GM12891 (cell line): ENCODE results near the gene EHBP1.

Source experiments
- DNase-seq: peaks from one replicate; pipeline ENCODE4 v3.0.0; 2011; ENCODE audit warnings: low spot score; ENCODE audit not compliant: insufficient read length
- FAIRE-seq: peaks from 2 replicates; lab custom pipeline; 2011; peaks lifted over from hg19 to GRCh38; lab: Jason Lieb, UNC
- PAX5 ChIP-seq: IDR thresholded peaks from 2 replicates; pipeline ENCODE4 v1.6.1; 2011; ENCODE audit warnings: low read length, moderate library complexity, mild to moderate bottlenecking; ENCODE audit not compliant: insufficient read depth, severe bottlenecking
- POLR2A ChIP-seq: IDR thresholded peaks from 2 replicates; pipeline ENCODE4 v1.6.1; 2011; ENCODE audit warnings: low read depth, low read length, control low read depth
- POLR2AphosphoS5 ChIP-seq: IDR thresholded peaks from 2 replicates; pipeline ENCODE4 v1.6.1; 2011; ENCODE audit warnings: low read depth, low read length, control low read depth
- POU2F2 ChIP-seq: IDR thresholded peaks from 2 replicates; pipeline ENCODE4 v1.6.1; 2011; ENCODE audit warnings: low read depth, mild to moderate bottlenecking, control low read depth, low read length, moderate library complexity
- SPI1 ChIP-seq: IDR thresholded peaks from 2 replicates; pipeline ENCODE4 v1.6.1; 2011; ENCODE audit warnings: low read depth, low read length, control low read depth
- TAF1 ChIP-seq: IDR thresholded peaks from 2 replicates; pipeline ENCODE4 v1.6.1; 2011; ENCODE audit warnings: low read depth, low read length, control low read depth

The EHBP1 gene

GRCh38 chr2:63038034-63038433 lies 332.5 kb downstream of the EHBP1 start:
- no peak for TF ChIP-seq POLR2A
- no peak for TF ChIP-seq SPI1
- no peak for TF ChIP-seq POLR2AphosphoS5
- no peak for TF ChIP-seq TAF1
- TF ChIP-seq POU2F2: no peak
- no peak for TF ChIP-seq PAX5
- no peak for FAIRE-seq
- no peak for DNase-seq

DNA sequence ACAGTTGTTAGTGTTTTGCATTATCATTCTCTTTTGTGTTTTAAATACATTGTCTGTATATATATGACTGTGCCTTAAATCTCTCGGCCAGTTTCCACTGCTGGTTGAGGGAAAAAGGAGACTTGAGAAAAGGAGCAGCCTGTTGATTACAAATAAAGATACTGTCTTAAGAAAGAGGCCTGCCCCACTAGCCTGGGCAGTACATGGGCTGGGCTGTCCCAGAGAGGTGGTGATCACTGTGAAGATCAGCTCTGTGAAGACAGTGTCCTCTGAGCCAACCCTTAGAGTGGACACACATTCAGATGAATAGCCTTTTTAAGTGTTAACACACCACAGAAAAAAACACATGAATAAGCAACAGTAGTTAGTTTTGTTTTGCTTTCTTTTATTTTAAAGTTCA lies 335.1 kb downstream of the EHBP1 start:
- FAIRE-seq: no peak
- no peak for DNase-seq
- TF ChIP-seq PAX5 (no peak), TAF1 (no peak), POLR2AphosphoS5 (no peak), SPI1 (no peak), POLR2A (no peak), POU2F2 (no peak)

- TF ChIP-seq TAF1: no peak
- no peak for TF ChIP-seq POU2F2
- TF ChIP-seq POLR2AphosphoS5: no peak
- no peak for TF ChIP-seq PAX5
- no peak for TF ChIP-seq POLR2A
- TF ChIP-seq SPI1: no peak
- FAIRE-seq (no peak), DNase-seq (no peak)
These were observed 336.1 kb downstream of the EHBP1 start for GRCh38 chr2:63041592-63041991.

- DNase-seq: no peak
- TF ChIP-seq POLR2A: no peak
- TF ChIP-seq TAF1: no peak
- no peak for TF ChIP-seq PAX5
- FAIRE-seq: no peak
These were observed 339.1 kb downstream of the EHBP1 start for GRCh38 chr2:63044362-63045327.

GRCh38 chr2:63046552-63046951 lies 341.0 kb downstream of the EHBP1 start:
- DNase-seq (no peak), FAIRE-seq (no peak)
- TF ChIP-seq POLR2A: no peak
- TF ChIP-seq PAX5: no peak
- TF ChIP-seq TAF1: no peak
- TF ChIP-seq POU2F2: no peak
- TF ChIP-seq SPI1: no peak
- TF ChIP-seq POLR2AphosphoS5: no peak

GRCh38 chr2:63046961-63047320 lies 341.4 kb downstream of the EHBP1 start:
- FAIRE-seq: no peak
- TF ChIP-seq TAF1 (no peak), POLR2AphosphoS5 (no peak), PAX5 (no peak), SPI1 (no peak), POLR2A (no peak), POU2F2 (no peak)
- DNase-seq: no peak

DNA sequence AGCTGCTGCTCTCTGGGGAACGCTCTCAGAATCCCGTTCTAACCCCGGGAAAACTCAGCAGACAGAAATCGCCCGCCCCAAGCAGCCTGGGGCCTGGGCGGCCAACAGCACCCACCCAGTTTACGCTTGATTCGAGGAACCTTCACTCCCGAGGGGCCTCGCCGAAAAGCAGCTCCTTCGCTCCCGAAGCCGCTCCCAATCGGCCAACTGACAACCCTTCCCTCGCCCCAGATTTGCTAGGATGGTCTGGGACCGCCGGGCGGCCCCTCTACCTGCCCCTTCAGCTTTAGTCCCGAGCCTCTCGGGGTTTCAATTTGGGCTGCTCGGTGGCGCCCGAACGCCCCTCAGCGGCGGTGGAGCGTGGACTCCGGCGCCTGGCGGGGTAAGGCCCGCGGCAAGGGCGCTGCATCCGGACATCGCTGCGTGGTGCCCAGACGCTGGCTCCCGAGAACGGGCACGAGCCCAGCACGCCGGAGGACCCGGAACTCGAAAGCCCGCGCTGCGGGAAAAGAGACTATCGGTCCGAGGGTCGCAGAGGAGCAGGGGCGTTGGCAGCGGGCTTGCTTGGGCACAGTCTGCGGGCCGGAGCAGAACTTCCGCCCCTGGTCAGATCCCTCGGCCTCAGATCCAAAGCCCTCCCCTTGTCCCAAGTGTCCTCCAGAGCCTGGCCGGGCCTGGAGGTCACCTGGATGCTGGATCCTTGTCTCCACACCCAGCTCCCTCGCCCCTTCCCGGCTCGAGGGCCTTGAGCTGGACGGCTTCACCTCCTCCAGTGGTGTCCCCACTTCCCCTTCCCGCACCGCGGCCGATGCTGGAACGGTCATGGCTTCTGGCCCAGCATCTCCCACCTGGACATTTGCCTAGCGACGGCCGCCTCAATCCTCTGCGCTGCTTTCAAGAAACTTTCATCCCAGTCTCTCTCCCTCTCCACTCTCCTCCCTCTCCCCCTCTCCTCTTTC lies 342.1 kb downstream of the EHBP1 start:
- TF ChIP-seq SPI1 (peak; percentile 41; the same call in 1 of the 2 replicates), POLR2AphosphoS5 (no peak)
- FAIRE-seq: peak; percentile 48
- no peak for DNase-seq

DNA sequence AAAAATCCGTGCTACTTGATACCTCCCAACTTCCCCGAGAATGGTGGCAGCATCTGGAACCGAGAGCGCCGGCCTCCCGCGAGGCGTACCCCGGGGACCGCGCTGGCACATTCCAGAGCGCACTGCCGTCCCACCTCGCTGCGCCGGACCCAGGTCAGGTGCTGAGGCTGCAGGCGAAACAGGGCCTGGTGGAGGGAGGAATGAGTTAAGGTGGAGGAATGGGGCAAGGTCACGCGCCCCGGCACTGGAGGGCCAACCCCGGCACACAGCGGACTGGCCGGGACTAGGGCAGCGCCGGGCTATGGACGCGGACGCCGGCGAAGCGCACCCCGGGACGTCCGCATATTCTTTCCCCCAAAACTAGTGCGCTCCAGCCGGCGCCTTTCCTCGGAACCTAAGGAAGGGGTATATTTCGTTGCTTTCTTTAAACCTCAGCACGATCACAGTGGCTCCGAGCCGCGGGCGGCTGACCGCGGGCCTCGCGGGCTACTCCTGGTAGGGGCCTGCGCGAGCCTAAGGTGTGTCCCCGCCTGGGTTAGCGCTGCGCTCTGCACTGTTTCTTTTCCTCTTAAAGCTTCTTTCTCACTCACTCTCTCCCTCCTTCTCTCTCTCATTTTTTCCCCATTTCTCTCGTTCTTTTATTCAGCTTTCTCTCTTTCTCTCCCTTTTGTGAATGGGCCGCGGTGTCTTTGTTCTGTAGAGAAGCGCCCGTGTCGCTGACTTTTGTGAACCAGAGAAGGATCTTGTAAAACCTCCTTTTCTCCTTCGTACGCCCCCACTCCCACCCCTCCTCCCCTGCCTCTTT lies 343.1 kb downstream of the EHBP1 start:
- no peak for DNase-seq
- TF ChIP-seq POLR2A: no peak
- no peak for TF ChIP-seq PAX5
- no peak for TF ChIP-seq POU2F2
- TF ChIP-seq TAF1: no peak
- no peak for TF ChIP-seq POLR2AphosphoS5
- TF ChIP-seq SPI1: no peak
- FAIRE-seq: no peak

DNA sequence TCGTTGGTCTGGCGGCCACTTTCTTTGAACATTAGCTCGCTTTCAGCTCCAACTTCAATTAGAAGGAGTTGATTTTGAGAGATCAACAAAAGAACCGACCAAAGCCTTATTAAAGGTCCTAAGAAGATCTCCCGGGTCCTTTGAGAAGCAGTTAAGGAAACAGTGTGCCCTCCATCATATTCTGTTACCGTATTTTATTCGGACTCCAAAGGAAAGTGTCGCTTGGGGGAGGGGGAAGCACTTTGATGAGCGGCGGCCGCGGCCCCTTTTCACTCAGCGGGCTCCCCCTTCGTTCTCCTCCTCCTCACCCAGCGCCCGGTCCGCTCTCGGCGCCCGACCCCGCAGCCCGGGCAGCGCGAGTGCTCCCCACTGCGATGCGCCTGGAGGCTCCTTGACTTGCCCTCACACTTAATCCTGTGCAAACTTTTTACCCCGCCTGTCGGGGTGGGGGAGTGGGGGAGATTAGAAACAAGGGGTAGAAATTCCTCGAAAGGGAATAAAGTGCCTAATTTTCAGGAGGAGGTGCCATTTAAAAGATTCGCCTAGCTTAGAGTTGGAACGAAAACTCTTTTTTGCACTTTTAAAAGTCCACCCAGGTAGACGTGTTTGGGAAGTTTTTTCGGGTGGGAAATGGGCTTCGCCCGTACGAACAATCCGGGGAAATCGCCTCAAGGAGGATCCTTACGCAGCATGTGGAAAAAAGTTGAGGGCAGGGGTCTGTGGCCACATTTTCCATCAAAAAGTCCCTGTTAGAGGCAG lies 343.9 kb downstream of the EHBP1 start:
- no peak for TF ChIP-seq PAX5
- no peak for TF ChIP-seq SPI1
- no peak for TF ChIP-seq TAF1
- DNase-seq (no peak), FAIRE-seq (no peak)

DNA sequence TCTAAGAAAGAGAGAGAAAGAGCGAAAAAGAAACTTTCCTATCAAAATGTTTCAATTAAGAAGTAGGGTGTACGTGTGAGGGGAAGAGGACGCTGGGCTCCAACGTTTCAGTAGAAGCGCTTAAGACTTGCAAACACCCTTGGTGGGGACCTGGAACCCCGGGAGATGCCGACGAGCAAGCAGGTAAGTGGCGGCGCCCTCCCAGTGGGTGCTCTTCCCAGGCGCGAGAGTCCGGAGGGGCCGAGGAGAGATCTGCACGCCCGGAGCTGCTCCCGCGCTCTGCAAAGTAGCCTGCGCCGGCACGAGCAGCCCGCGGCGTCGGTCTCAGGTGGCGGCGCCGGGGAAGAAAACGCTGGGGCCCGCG lies 344.4 kb downstream of the EHBP1 start:
- TF ChIP-seq PAX5: no peak
- no peak for TF ChIP-seq SPI1
- TF ChIP-seq POLR2AphosphoS5: no peak
- no peak for TF ChIP-seq POLR2A
- TF ChIP-seq TAF1: no peak
- no peak for TF ChIP-seq POU2F2
- DNase-seq: no peak
- FAIRE-seq: no peak
